ENCODE data around the gene C2CD2. TPM values are rescaled to one million over a fixed set of nuclear protein-coding genes. Genes with fewer than 3 reads are reported as not detected.

Gene C2CD2
- total and polyA plus RNA-seq, 2 of the 4 experiments (the other 2 are of a cell fraction): 15.6 to 25.3 TPM

DNA sequence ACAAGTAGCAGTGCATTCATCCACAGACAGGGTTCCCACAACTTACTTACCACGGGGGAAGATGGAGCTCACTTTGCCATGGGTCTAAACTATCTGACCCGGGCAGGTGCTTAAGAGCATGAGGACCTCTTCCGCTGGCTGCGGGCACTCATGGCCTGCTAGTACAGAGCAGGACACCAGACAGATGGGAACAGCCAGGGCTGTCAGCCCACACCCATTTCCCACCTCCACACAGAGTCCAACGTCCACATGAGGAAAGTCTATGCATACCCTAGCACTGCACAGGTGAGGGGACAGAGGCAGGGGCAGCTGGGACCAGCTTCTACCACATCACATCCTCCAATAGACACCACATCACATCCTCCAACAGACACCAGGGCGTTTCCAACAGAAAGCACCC, 38.9 kb downstream of the C2CD2 start:
- H2BK5ac ChIP-seq (ENCODE audit: low read depth, low read length, poor library complexity, severe bottlenecking): no peak overlapping the region
- H3K79me1 ChIP-seq (ENCODE audit: low read depth in 1 of 2, low read length in 2 of 2): peaks cover 0 to 9% of the 10 kb centered on the region in 2 experiments; a peak in 2 of 4 replicates
- no peak overlapping the region for H2BK120ac ChIP-seq (ENCODE audit: low read depth, low read length)
- CTCF ChIA-PET: no interaction called here
- H4K20me1 ChIP-seq (ENCODE audit: insufficient read depth, low read length): no peaks in the 10 kb centered on the region
- H2BK20ac ChIP-seq (ENCODE audit: low read depth, low read length): no peak overlapping the region
- BruUV-seq (replicated peaks): no TSS peak
- H2AFZ ChIP-seq (replicated peaks; ENCODE audit: low read length, poor library complexity): no peak overlapping the region
- WGBS, 2 experiments (ENCODE audit: extremely low coverage in 2 of 2, insufficient read length in 1 of 2): 83% methylated on average over 1 of the region's 6 CpGs; no CpG with 5 or more reads in 1 of the 2 experiments
- intact Hi-C loops (cut with micrococcal nuclease): no loop called here
- ATAC-seq (ENCODE audit: low read depth) (no peak), DNase-seq (no peak)
- no peak overlapping the region for H3K9ac ChIP-seq (ENCODE audit: low read depth, low read length)
- no peak overlapping the region for H3K23ac ChIP-seq (ENCODE audit: low read depth, low read length)
- dilution Hi-C loops (cut with HindIII; ENCODE audit: low sequenced_read_pairs, unreplicated experiment): no loop called here
- TF ChIP-seq, protein P1, sequence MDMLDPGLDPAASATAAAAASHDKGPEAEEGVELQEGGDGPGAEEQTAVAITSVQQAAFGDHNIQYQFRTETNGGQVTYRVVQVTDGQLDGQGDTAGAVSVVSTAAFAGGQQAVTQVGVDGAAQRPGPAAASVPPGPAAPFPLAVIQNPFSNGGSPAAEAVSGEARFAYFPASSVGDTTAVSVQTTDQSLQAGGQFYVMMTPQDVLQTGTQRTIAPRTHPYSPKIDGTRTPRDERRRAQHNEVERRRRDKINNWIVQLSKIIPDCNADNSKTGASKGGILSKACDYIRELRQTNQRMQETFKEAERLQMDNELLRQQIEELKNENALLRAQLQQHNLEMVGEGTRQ (IDR thresholded peaks at IDR 0.05; ENCODE audit: low read depth, low read length): no peak
- no peak for TF ChIP-seq RAD21 (IDR thresholded peaks at IDR 0.05; ENCODE audit: low read length)
- no peak for TF ChIP-seq MXI1 (IDR thresholded peaks at IDR 0.05; ENCODE audit: borderline replicate concordance, low read depth, low read length)
- TF ChIP-seq, protein P2, sequence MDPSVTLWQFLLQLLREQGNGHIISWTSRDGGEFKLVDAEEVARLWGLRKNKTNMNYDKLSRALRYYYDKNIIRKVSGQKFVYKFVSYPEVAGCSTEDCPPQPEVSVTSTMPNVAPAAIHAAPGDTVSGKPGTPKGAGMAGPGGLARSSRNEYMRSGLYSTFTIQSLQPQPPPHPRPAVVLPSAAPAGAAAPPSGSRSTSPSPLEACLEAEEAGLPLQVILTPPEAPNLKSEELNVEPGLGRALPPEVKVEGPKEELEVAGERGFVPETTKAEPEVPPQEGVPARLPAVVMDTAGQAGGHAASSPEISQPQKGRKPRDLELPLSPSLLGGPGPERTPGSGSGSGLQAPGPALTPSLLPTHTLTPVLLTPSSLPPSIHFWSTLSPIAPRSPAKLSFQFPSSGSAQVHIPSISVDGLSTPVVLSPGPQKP (IDR thresholded peaks at IDR 0.05; ENCODE audit: borderline replicate concordance, low read depth, low read length): no peak
- TF ChIP-seq BHLHE40 (IDR thresholded peaks at IDR 0.05; ENCODE audit: low read depth, low read length): no peak
- no peak for TF ChIP-seq RCOR1 (IDR thresholded peaks at IDR 0.05; ENCODE audit: insufficient replicate concordance, low read length)
- no peak for TF ChIP-seq CHD1 (IDR thresholded peaks at IDR 0.05; ENCODE audit: low read depth, low read length)
- no peak for TF ChIP-seq SMC3 (IDR thresholded peaks at IDR 0.05; ENCODE audit: low read depth, low read length)
- no peak for TF ChIP-seq RFX5 (IDR thresholded peaks at IDR 0.05; ENCODE audit: low read depth, low read length)
- TF ChIP-seq, protein P3, sequence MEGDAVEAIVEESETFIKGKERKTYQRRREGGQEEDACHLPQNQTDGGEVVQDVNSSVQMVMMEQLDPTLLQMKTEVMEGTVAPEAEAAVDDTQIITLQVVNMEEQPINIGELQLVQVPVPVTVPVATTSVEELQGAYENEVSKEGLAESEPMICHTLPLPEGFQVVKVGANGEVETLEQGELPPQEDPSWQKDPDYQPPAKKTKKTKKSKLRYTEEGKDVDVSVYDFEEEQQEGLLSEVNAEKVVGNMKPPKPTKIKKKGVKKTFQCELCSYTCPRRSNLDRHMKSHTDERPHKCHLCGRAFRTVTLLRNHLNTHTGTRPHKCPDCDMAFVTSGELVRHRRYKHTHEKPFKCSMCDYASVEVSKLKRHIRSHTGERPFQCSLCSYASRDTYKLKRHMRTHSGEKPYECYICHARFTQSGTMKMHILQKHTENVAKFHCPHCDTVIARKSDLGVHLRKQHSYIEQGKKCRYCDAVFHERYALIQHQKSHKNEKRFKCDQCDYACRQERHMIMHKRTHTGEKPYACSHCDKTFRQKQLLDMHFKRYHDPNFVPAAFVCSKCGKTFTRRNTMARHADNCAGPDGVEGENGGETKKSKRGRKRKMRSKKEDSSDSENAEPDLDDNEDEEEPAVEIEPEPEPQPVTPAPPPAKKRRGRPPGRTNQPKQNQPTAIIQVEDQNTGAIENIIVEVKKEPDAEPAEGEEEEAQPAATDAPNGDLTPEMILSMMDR (conservative IDR thresholded peaks at IDR 0.05; ENCODE audit: low read depth, low read length): no peak
- H3K4me2 ChIP-seq (ENCODE audit: low read depth, low read length): no peak overlapping the region
- H2AK9ac ChIP-seq (replicated peaks; ENCODE audit: low read depth, low read length, poor library complexity): no peak overlapping the region
- H3K4me3 ChIP-seq (ENCODE audit: insufficient read depth, low read depth, low read length): no peak overlapping the region
- POLR2A ChIA-PET (ENCODE audit: unreplicated experiment): interaction anchor here (0.9 kb wide), 1 partner anchor 37 kb away, joined by 3 read pairs; no protein-coding TSS in a partner anchor
- peaks cover 10% of the 10 kb centered on the region for H3K9me1 ChIP-seq (ENCODE audit: insufficient read depth, low read length)
- no peaks in the 10 kb centered on the region for H3K9me3 ChIP-seq (ENCODE audit: control insufficient read depth, insufficient read depth, low read length)
- no peak overlapping the region for H4K8ac ChIP-seq (ENCODE audit: low read depth in 2 of 2, low read length in 2 of 2)
- no peak overlapping the region for H4K91ac ChIP-seq (ENCODE audit: insufficient read depth, low read depth, low read length)
- H2AK5ac ChIP-seq (ENCODE audit: low read depth, low read length): no peak overlapping the region
- H3K18ac ChIP-seq (ENCODE audit: low read depth, low read length): no peak overlapping the region
- H3K4ac ChIP-seq (ENCODE audit: low read depth, low read length): no peak overlapping the region
- in situ Hi-C loops (cut with MboI; ENCODE audit: low sequenced_read_pairs): no loop called here
- no peak overlapping the region for H4K5ac ChIP-seq (ENCODE audit: low read depth, low read length)
- H3K27me3 ChIP-seq (ENCODE audit: control insufficient read depth, insufficient read depth, low read length): no peaks in the 10 kb centered on the region
- no peak overlapping the region for H2BK15ac ChIP-seq (ENCODE audit: low read depth, low read length)
- H3K27ac ChIP-seq (ENCODE audit: insufficient read depth, low read length): no peak overlapping the region
- no peak overlapping the region for H3K14ac ChIP-seq (replicated peaks; ENCODE audit: low read depth, low read length)
- H3K56ac ChIP-seq (ENCODE audit: extremely low read depth, insufficient read depth, low read length): no peak overlapping the region
- H3K36me3 ChIP-seq (ENCODE audit: control insufficient read depth, insufficient read depth, low read length): peaks cover 56% of the 10 kb centered on the region
- no peaks in the 10 kb centered on the region for H3K4me1 ChIP-seq (ENCODE audit: control insufficient read depth, insufficient read depth, low read length)
